T follicular helper cell (primary cell): ENCODE data around the gene B3GALT6.

Source experiments
- DNase-seq: peaks from one replicate; pipeline ENCODE4 v3.0.0-alpha.2; 2020; ENCODE audit warnings: low read depth

Gene B3GALT6

GRCh38 chr1:1200876-1201810, 30.9 kb upstream of the B3GALT6 start:
- peak; percentile 80 for DNase-seq

- no peak for DNase-seq
These were observed 29.0 kb upstream of the B3GALT6 start for GRCh38 chr1:1202831-1203560.

- DNase-seq, result no peak
These were observed 28.2 kb upstream of the B3GALT6 start for GRCh38 chr1:1203561-1204424.

DNA sequence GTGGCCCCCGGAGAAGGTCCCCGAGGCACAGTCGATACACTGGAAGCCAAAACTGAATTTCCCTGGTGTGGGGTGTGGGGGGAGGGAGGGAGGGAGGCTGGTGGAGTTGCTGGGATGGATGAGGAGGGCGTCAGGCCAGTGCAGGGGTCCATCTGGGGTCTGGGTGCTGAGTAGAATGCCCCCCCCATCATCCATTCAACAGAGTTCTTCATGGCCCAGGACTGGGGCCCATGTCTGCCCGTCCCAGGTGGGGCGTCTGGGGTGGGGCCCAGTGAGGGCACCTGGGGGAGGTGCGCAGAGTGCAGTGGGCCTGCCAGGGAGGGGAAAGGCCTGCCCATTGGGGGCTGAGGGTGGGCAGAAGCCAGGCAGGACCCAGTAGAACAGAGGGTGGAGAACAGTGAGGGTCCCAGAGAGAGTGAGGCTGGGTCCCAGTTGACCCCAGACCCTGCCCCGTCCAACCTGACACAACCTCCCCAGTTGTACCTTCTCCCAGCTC, 27.6 kb upstream of the B3GALT6 start:
- no peak for DNase-seq

DNA sequence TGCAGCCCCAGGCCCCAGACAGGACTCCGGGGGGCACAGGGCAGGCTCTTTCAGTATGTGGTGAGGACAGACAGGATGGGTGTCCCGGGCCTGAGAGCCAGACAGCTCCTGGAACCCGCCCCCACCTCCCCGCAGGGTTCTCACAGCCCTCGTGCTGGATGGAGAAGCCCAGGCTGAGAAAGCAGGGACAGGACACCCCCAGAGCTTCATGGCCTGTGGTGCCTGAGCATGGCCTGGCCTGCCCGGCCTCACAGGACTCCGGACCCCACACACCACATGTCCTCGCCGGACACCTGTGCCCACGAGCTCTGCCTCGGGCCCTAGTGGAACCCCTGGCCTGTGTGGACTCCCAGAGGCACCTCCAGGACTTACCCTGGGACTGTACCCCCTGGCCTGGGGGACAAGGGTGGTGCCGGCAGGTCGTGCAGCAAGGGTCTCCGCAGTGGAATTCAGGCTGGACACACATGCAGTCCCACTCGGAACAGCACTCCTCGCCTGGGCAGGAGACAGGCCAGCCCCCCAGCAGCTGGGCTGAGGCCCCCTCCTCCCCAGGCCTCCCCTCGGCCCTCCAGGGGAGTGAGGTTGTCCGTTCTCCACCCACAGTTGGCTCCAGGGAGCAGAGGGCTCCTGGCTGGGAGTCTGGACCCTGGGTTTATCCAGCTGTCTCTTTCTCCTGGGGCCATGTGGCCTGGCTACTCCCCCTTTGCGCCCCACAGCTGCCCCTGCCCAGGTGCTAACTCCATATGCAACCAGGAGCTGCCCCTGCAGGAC, 26.9 kb upstream of the B3GALT6 start:
- DNase-seq, result no peak

DNA sequence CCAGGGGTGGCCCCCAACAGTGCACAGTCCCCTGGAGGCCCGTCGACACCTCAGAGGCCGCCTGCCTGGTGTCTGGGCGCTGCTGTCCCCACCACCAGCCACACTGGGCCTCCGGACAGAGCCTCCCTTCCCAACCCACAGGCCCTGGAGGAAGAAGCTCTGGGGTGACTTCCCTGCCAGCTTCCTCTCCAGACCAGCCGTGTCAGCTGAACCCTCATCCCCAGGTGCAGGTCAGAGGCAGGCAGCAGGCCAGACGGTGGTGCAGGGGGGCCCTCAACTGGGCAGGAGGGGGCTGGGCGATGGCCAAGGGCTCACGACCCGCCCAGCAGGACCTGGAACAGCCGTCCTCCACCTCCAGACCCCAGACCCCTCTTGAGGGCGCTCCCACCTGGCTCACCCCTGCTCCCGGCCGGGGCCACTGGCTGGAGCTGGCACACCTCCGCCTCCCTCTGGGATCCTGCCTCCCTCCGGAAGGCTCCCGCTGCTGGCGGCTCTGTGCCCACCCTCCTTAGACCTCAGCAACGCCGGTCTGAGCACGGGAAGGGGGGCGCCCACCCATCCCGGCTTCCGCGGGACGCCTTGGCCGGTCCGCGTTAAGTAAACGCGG, 26.2 kb upstream of the B3GALT6 start:
- DNase-seq, result no peak

DNA sequence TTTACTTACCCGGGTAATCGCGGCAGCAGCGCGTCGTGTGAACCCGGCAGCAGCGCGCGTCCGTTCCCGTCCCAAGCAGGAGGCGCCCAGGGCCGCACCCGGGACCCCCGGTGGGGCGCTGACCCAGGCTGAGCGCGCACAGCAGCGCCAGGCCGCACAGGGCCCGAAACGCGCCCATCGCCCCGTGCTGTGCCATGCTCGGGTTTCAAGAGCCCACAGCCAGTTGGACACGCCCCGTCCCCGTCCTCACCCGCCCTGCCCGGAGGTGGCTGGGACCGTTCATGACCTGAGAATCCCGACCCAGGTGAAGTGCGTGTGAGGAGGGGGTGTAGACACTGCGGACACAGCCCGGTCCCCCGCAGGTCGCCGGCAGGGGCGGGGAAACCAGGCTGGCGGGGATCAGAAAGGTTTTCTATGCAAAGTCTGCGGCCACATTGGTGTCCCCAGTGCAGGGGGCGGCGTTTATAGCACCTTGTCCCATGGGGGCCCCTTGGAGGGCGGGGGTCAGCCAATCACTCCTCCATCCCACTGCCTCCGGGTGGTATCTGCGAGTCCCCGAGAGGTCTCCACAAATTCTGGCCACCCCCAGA, 25.6 kb upstream of the B3GALT6 start, which contains the start of gene TNFRSF18:
TSS of gene TNFRSF18 (minus strand) at position 217 of the 590 bp plus-strand sequence. CDS start at position 196, 21 bp downstream.
- DNase-seq, result no peak

- no peak for DNase-seq
These were observed 25.0 kb upstream of the B3GALT6 start for GRCh38 chr1:1206966-1207531.

GRCh38 chr1:1207571-1207892, 24.5 kb upstream of the B3GALT6 start:
- no peak for DNase-seq

DNA sequence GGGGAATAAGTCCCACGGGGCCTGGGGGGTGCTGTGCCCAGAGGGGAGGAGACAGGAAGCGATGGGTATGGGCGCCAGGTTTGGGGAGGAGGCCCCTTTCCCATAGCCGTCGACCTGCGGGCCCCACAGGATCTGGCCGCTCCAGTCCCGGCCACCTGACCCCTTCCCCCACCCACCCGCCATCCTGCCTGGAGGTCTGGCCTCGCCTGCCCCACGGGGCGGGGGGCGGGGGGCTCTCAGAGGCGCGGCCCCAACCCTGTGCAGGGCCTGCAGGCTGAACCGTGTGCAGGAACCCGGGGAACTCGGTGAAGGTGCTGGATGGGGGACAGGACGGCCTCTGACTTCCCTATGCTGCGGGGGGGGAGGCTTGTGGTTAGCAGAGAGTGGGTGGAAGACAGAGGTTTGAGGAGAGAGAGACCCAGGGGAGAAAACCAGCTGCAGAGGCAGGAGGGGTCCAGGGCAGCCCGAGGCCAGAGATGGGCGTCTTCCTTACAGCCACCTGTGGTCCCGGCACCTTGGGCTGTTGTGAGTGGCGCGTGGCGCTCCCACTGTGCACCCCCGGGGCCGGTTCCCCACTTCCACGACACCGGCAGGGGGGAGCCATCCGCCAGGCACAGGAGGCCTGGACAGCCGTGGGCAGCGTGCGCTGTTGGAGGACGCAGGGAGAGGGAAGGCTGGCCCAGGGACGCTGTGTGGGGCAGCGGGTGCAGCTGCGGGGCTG, 23.2 kb upstream of the B3GALT6 start:
- no peak for DNase-seq

- DNase-seq, result no peak
These were observed 21.1 kb upstream of the B3GALT6 start for GRCh38 chr1:1210726-1211540.

DNA sequence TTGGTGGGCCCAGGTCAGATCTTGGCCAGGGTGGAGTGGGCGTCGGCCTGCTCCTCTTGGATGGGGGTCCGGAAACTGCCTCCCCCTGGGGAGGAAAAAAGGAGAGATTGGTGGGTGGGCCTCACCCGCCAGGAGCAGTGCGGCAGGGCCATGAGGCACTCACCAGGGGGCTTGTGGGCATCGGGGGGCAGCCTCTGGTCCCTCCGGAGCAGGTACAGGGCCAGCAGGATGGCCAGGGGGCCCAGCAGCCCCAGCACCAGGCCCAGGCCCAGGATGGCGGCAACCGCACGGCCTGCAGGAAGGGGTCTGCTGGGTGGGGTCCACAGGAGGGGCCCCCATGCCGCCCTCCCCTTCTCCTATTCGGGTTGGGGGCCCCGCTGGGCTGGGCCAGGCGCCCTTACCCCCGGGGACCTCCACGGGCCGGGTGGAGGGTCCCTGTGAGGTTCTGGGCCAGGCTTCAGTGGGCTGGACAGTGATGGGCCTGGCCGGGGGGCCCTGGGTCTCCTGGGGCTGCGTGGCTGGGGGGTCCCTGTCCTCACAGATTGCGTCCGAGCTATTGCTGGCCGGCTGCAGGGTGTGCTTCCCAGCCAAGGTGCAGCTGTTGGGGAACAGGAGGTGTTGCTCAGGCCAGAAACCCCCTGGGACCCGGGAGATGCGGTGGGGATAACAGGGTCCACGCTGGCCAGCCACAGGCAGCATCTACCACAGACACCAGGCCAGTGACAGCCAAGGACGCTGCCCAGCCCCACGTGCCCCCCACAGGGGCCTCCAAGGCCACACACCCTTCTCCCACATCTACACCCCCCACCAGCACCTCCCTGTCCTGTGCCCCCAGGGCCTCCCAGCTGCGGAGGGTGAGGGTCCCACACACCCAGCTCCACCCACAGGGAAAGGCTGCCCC, 20.2 kb upstream of the B3GALT6 start:
- DNase-seq, result no peak

DNA sequence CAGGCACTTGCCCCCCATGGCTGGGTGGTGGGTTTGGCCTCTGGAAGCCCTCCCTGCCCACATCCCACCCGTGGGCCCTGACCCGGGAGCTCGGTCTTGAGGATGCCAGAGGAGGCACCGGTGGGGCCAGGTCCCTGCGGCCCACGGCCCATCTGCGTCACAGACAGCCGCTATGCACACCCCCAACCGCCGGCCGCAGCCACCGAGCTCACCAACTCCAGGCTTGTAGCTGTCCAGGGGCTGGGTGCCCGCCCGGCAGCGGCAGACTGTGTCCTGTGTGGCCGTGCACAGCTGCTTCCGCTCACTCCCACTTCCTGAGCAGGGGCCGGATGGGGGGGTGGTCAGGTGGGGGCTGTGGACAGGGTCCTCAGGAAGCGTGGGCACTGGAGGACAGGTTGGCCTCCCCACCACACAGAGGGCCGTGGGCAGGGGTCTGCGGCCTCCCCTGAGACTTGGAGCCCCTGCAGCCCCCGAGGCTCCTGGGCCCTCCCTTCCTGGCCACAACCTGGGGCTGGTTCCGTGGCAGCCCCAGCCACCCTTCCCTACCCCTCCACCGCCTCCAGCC, 19.2 kb upstream of the B3GALT6 start:
- DNase-seq, result no peak

DNA sequence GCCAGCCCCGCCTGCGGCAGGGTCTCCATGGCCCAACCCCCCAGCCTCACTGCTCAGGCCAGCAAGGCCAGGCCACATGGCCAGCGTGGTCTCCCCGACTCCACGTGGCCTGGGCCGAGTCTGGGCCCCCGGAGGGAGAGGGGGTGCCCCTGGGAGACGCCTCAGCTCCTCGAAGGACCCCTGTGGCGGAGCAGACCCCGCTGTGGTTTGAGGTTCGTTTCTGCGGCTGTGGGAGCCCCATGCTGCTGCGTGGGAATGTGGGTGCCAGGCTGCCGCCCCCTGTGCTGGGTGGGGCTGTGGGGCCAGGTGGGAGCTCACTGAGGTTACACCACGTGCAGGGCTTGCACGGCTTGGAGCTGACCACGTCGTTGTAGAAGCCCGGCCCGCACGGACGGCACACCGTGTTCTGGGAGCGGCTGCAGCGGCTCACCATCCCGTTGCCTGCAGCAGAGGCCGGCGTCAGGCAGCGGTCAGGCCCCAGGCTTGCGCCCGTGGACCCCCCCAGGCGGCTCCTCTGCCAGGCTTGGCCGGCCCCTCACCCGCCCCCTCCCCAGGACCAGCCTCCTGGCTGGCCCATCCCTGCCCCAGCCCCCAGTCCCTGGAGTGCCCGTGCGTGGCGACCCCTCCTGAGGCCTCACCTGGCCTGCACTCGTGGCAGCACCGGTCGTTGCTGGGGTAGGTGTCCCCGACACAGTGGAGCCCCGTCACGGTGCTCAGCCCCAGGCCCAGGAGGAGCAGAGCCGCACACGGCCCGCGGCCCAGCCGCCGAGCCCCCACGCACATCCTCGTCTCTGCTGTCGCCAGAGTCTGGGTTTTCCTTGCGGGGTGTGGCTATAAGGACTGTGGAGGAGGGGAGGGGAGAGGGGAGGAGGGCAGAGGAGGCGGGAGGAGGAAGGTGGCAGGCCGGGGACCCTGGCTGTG, 18.4 kb upstream of the B3GALT6 start, which contains the start of gene TNFRSF4:
TSS of gene TNFRSF4 (minus strand) at position 809 of the 921 bp plus-strand sequence. CDS start at position 783, 26 bp downstream.
- DNase-seq, result no peak

- no peak for DNase-seq
These were observed 16.9 kb upstream of the B3GALT6 start for GRCh38 chr1:1215080-1215676.
